ENCODE measurements around the gene NFIX.

NFIX gene

GRCh38 chr19:13010038-13010991 lies 15.0 kb downstream of the NFIX start:
- no peak for DNase-seq

GRCh38 chr19:13010992-13011652 lies 15.8 kb downstream of the NFIX start:
- no peak for DNase-seq

GRCh38 chr19:13011653-13012389 lies 16.5 kb downstream of the NFIX start:
- no peak for DNase-seq

- DNase-seq, result no peak
Observed at GRCh38 chr19:13012390-13012689, 17.1 kb downstream of the NFIX start.

- DNase-seq, result no peak
Observed at GRCh38 chr19:13012690-13013608, 17.7 kb downstream of the NFIX start.

GRCh38 chr19:13013649-13014048 lies 18.4 kb downstream of the NFIX start:
- no peak for DNase-seq

- no peak for DNase-seq
Observed at GRCh38 chr19:13014101-13014920, 19.0 kb downstream of the NFIX start.

- DNase-seq, result no peak
Observed at GRCh38 chr19:13014921-13015280, 19.6 kb downstream of the NFIX start.

- no peak for DNase-seq
Observed at GRCh38 chr19:13015361-13016223, 20.3 kb downstream of the NFIX start.

GRCh38 chr19:13016245-13016627 lies 21.0 kb downstream of the NFIX start:
- DNase-seq, result no peak

- DNase-seq, result no peak
Observed at GRCh38 chr19:13016628-13017305, 21.5 kb downstream of the NFIX start.

GRCh38 chr19:13017306-13018034 lies 22.2 kb downstream of the NFIX start:
- DNase-seq, result no peak

GRCh38 chr19:13018035-13018914 lies 23.0 kb downstream of the NFIX start:
- peak; percentile 18 for DNase-seq

GRCh38 chr19:13019332-13019731 lies 24.1 kb downstream of the NFIX start:
- no peak for DNase-seq

GRCh38 chr19:13020002-13020414 lies 24.7 kb downstream of the NFIX start:
- DNase-seq, result no peak

GRCh38 chr19:13022111-13022858 lies 27.0 kb downstream of the NFIX start:
- no peak for DNase-seq

GRCh38 chr19:13022859-13023636 lies 27.8 kb downstream of the NFIX start:
- peak; percentile 87 for DNase-seq

Data from NCI-H1694 treated with DMSO at 0.1 percent for 48 hours (cell line).